WI38 (cell line): ENCODE data around the gene NNMT.
A peak's percentile ranks its signal among the peaks of the same experiment; 100 is the strongest.

Experiments used
- H3K4me3 ChIP-seq: 2 replicates; pipeline ENCODE4 v1.5.1; 2011; ENCODE audit warnings: low read depth, mild to moderate bottlenecking, control low read depth, low read length
- CTCF ChIP-seq: IDR thresholded peaks from 2 replicates; pipeline ENCODE4 v1.5.1; 2012; ENCODE audit warnings: low read depth, mild to moderate bottlenecking, control low read depth, low read length

The NNMT gene

GRCh38 chr11:114342476-114342875 is 46.3 kb downstream of the NNMT start:
- no peak for TF ChIP-seq CTCF
- H3K4me3 ChIP-seq, result no peak overlapping the region

DNA sequence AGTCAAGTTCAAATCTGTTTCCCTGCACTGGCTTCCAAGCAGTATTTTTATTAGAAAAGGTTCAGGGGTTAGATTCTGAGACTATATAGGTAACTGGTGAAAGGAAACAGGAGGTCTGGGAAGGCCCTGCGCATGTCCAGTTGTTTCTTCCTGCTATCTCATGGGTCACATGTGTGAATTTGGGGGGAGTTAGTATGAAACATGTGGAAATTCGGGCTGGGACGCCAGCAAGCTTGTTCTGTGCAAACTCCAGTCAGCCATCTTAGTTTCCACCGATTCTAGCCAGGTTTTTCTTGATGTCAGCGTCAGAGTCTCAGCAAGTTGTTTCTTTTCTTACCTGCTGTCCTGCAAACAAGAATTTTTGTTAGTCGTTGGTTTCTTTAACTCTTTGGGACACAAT is 46.8 kb downstream of the NNMT start:
- no peak for TF ChIP-seq CTCF
- H3K4me3 ChIP-seq, result no peak overlapping the region

- H3K4me3 ChIP-seq, result no peak overlapping the region
- no peak for TF ChIP-seq CTCF
Measured at GRCh38 chr11:114343493-114343892, 47.3 kb downstream of the NNMT start.

DNA sequence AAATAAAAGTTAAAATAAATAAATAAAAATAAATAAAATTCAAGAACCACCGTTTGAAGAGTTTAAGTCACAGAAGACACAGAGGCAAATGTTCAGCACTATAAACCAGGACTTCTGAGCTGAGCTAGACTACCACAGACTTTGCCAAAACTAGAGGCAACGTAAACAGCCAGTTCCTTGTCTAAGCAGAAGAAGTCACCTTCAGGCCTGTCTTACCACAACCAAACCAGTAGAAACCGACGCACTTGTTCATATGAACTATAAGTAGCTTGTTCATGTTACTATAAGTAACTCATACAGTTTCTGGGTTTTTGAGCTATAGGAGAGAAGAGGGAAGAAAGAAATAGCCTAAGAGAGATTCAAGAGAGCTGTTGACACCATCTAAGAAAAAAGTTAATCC is 48.3 kb downstream of the NNMT start:
- TF ChIP-seq CTCF, result no peak
- H3K4me3 ChIP-seq, result no peak overlapping the region

DNA sequence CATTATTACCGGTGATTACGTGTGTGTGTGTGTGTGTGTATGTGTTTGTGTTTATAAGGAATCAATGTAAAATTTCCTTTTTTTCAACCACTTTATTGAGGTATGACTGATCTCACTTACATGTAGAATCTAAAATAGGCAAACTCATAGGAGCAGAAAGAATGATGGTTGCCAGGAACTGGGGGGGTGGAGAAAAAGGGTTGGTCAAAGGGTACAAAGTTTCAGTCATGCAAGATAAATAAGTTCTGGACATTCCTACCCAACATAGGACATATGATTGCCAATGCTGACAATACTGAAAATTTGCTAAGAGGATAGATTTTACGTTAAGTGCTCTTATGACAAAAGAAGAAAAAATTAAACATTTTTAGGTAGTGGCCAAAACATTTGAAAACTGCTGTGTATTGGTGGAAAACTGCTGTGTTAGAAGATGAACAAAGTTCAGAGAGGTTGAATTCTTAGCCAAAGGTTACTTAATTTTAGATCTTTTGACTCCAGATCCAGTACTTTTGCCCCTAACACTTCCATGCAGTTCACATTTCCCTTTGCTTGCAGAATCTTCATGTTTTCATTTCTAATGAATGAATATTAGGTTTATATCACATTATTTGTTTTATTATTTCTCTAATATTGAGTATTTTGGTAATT is 49.5 kb downstream of the NNMT start:
- H3K4me3 ChIP-seq, result no peak overlapping the region
- TF ChIP-seq CTCF, result no peak

- no peak overlapping the region for H3K4me3 ChIP-seq
- no peak for TF ChIP-seq CTCF
Measured at GRCh38 chr11:114346709-114347141, 50.5 kb downstream of the NNMT start.

DNA sequence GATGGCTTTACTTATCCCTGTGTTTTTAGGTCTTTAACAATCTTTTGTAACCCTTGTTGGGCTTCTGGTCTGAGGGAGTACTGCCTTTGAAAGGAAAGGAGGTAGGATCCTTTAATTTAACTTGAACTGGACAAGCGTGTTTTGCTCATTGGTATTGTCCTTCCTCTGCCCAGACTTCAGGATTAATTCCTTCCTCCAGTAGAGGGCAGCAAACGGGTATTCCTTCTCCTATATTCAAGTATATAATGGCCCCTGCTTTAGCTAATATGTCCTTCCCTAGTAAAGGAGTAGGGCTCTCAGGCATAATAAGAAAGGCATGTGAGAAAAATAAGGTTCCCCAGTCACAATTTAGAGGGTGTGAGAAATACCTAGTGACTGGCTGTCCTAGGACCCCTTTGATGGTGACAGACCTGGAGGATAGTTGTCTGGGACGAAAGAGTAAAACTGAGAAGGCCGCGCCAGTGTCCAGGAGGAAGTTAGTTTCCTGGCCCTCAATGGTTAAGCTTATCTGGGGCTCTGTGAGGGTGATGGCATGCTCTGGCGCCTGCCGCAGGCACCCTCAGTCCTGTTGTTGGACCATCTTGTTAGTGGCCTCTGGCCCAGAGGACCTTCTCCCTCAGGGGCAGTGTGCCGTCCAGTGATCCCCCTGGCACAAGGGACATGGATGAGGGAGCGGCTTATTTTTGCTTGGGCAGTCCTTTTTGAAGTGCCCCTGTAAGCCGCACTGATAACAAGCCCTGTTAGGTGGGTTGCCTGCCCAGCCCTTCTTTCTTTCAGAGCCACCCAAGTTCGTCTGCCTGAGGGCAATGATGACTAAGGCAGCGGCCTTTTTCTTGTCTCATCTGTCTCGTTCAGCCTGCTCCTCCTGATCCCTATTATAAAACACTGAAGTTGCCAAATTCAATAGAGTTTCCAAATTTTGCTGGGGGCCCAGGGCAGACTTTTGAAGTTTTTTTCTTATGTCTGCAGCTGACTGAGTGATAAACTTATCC is 52.3 kb downstream of the NNMT start:
- peak; percentile 25; the same call in 1 of the 2 replicates for TF ChIP-seq CTCF

More for the DNA sequence above, 52.3 kb downstream of the NNMT start:
- no peak overlapping the region for H3K4me3 ChIP-seq
